Neural cell (in vitro differentiated cells): Measurements from ENCODE around the gene ZNF99.

Experiments
- EZH2 ChIP-seq: fragments of 200-600, 300-800 bp; shearing (Covaris generic), sonication (generic); IDR thresholded peaks from 2 replicates; pipeline ENCODE4 v1.6.1; 2014; ENCODE audit warnings: antibody characterized with exemption, low read length, borderline replicate concordance, mild to moderate bottlenecking; ENCODE audit not compliant: insufficient read depth, poor library complexity, severe bottlenecking
- MXI1 ChIP-seq: fragments of 450-650 bp; conservative IDR thresholded peaks from 2 replicates; pipeline ENCODE4 v1.6.1; 2014; ENCODE audit warnings: antibody characterized with exemption, mild to moderate bottlenecking; ENCODE audit not compliant: poor library complexity, severe bottlenecking
- RAD21 ChIP-seq: fragments of 450-650 bp; conservative IDR thresholded peaks from 2 replicates; pipeline ENCODE4 v1.6.1; 2014; ENCODE audit warnings: antibody characterized with exemption, mild to moderate bottlenecking, moderate library complexity

DNA sequence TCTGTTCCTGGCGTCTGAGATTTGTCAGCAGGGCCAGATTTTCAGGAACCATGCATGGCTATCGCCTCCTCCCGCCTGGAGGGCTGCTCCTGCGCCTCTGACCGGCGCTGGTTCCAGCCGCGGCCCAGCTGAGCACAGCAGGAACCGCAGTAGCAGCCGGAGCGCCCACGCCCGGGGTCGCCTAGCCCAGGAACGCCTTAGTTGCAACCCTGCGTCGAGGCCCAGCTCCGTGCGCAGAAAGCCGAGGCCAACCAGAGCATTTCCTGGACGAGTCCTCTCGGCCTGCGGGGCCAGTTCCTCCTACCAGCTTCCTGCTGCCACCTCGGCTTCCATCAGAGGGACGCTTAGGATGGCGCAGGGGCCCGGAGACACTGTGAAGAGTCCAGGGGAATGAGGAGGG lies 75.0 kb downstream of the ZNF99 start:
- TF ChIP-seq EZH2 (no peak), MXI1 (no peak), RAD21 (no peak)
